ENCODE data around the gene PHKG1.
"Not testable (repeated sequence)": the region's sequence is repeated elsewhere in the genome, so short reads cannot be mapped to it uniquely, and the experiment has no call there.

Gene PHKG1

DNA sequence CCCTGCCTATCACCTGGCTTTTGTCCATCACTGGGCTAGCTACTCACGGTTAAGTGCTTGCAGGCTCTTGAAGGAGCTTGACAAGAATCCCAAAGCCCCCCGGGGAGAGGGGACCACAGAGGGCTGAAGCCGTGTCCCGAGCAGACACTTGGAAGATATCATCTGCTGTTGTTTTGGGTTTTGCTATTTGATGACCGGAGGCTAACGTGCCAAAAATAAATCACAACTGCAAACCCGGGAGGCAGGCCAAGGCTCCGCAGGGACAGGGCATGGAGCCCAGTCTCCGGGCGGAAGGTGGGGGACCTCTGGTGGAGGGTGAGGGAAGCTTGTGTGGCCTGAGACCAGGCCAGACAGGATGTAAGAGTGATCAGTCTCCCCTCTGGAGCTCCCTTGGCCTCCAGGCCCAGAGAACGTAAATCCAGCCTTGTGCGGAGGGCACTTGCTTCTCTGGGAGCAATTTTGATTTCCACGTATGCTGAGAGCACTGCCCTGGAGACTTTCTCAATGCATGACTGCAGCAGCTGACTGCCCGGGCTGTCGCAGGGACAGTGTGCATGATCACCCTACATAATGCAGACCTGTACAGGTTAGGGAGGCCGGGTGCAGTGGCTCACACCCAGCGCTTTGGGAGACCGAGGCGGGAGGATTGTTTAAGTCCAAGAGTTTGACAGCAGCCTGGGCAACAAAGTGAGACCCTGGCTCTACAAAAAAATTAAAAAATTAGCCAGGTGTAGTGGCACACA, at the start of gene PHKG1:
Gene PHKG1, minus strand, starts transcription at position 164 of the 743 bp plus-strand sequence. CDS start 4,011 bp downstream, outside the sequence.
- H3K27ac Mint-ChIP-seq, result no peak within 1 kb of the TSS
- no peak within 1 kb of the TSS for H3K4me3 Mint-ChIP-seq

DNA sequence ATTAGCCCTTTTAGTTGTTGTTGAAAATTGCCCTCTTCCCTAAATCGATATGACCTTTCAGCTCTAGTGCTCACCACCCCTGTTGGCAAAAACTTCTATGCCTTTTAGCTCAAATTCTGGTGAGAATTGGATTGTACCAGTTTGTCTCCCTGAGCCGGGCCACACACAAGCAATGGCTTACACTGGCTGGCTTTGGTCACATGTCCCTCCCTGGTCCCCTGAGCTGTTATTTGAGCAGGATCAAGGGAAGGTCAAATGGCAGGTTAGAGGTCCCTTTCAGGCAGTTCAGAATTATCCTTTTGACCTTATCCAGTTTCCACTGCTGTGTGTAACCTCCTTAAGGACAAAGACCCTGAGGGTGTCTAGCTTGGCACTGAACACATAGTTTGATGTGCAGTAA, 38.3 kb upstream of the PHKG1 start:
- H3K4me1 Mint-ChIP-seq; H3K4me3 Mint-ChIP-seq; H3K36me3 Mint-ChIP-seq (ENCODE audit: low read depth); ATAC-seq; DNase-seq; H3K9me3 Mint-ChIP-seq; H3K27ac Mint-ChIP-seq; H3K27me3 Mint-ChIP-seq: not testable (repeated sequence)

More for the DNA sequence above, at the start of gene PHKG1:
- ATAC-seq, result no peak
- no peaks in the 10 kb centered on the region for H3K27me3 Mint-ChIP-seq
- H3K4me1 Mint-ChIP-seq, result no peaks in the 10 kb centered on the region
- H3K9me3 Mint-ChIP-seq, result no peaks in the 10 kb centered on the region
- peaks cover 5% of the 10 kb centered on the region for H3K36me3 Mint-ChIP-seq (ENCODE audit: low read depth)
- no peak for DNase-seq

DNA sequence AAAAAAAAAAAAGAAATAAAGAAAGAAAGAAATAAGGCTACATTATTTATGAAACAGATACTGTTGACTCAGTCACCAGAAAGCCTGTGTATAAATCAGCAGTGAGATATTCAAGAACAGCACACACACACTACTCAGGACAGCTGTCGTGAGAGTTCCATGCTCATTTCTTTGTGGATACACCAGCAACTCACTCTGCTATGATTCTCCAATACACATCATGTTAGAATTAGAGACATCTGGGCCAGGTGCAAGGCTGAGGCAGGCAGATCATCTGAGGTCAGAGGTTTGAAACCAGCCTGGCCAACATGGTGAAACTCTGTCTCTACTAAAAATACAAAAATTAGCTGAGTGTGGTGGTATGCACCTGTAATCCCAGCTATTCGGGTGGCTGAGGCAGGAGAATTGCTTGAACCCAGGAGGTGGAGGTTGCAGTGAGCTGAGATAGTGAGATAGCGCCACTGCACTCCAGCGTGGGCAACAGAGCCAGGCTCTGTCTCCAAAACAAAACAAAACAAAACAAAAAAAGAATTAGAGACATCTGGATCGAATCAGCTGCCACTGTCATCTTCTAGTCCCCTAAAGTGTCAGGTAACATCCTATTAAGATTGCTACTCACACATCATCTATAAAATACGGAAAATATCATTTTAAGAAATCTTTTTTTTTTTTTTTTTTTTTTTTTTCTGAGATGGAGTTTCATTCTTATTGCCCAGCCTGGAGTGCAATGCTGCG, 34.7 kb upstream of the PHKG1 start:
- Mint-ChIP-seq H3K27ac (no peak overlapping the region), H3K36me3 (ENCODE audit: low read depth) (no peaks in the 10 kb centered on the region), H3K9me3 (no peaks in the 10 kb centered on the region), H3K4me1 (no peaks in the 10 kb centered on the region), H3K27me3 (no peaks in the 10 kb centered on the region), H3K4me3 (no peak overlapping the region)
- no peak for ATAC-seq
- DNase-seq, result no peak

DNA sequence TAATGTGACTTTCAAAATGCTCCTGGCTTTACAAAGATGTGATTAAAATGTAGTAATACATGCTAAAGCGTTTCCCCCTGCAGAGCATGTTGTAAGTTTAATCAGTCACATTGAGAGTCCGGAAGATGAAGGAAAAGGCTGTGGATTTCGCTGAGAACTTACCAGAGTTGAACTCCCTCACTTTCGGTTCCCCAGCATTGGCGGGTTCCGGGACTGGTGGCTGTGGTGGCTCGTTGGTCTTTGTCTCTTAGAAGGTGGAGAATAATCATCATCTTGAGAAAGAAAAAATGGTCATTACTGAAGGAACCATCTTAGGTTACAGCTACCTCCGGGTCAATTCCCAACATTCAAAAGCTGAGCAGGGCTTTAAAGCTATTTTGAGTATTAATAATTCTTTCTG, 33.1 kb upstream of the PHKG1 start:
- DNase-seq (no peak), ATAC-seq (no peak)
- no peaks in the 10 kb centered on the region for H3K4me1 Mint-ChIP-seq
- H3K27me3 Mint-ChIP-seq, result no peaks in the 10 kb centered on the region
- no peaks in the 10 kb centered on the region for H3K36me3 Mint-ChIP-seq (ENCODE audit: low read depth)
- no peaks in the 10 kb centered on the region for H3K9me3 Mint-ChIP-seq
- H3K4me3 Mint-ChIP-seq, result no peak overlapping the region
- no peak overlapping the region for H3K27ac Mint-ChIP-seq

DNA sequence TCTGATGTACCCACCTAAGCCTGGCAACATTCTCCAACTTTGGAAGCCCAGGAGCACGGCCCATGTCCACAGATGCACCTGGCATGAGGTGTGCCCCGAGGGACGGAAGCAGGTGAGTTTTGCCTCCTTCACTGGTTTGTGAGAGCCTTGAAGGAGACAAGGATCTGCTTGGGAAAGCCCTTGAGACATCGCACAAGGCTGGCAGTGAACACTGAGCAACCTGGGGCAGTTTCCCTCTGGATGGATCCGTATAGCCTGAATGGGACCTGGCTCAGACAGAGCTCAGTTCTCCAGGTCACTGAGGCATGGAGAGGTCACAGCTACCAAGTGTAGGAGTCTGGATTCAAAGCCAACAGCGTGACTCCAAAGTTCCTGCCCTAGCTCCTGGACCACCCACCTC, 32.2 kb upstream of the PHKG1 start:
- Mint-ChIP-seq H3K36me3 (ENCODE audit: low read depth) (no peaks in the 10 kb centered on the region), H3K9me3 (no peaks in the 10 kb centered on the region), H3K27ac (no peak overlapping the region), H3K27me3 (no peaks in the 10 kb centered on the region), H3K4me1 (no peaks in the 10 kb centered on the region), H3K4me3 (no peak overlapping the region)
- ATAC-seq (no peak), DNase-seq (no peak)

DNA sequence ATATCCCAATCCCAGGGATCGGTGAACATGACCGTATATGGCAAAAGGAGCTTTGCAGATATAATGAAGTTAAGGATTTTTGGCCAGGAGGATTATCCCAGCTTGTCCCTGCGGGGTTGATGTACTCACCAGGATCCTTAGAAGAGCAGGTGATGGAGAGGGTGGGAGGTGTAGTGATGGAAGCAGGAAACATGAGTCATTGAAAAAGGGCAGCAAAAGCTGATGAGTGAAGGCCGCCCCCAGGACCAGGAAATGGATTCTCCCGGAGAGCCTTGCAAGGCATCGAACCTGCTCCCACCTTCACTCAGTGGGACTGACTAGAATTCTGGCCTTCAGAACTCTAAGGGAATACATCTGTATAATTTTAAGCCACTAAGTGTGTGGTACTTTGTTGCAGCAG, 28.7 kb upstream of the PHKG1 start:
- ATAC-seq, result no peak
- Mint-ChIP-seq H3K27ac (no peak overlapping the region), H3K36me3 (ENCODE audit: low read depth) (no peaks in the 10 kb centered on the region), H3K4me1 (no peaks in the 10 kb centered on the region), H3K27me3 (peaks cover 12% of the 10 kb centered on the region), H3K9me3 (no peaks in the 10 kb centered on the region), H3K4me3 (no peak overlapping the region)
- no peak for DNase-seq

DNA sequence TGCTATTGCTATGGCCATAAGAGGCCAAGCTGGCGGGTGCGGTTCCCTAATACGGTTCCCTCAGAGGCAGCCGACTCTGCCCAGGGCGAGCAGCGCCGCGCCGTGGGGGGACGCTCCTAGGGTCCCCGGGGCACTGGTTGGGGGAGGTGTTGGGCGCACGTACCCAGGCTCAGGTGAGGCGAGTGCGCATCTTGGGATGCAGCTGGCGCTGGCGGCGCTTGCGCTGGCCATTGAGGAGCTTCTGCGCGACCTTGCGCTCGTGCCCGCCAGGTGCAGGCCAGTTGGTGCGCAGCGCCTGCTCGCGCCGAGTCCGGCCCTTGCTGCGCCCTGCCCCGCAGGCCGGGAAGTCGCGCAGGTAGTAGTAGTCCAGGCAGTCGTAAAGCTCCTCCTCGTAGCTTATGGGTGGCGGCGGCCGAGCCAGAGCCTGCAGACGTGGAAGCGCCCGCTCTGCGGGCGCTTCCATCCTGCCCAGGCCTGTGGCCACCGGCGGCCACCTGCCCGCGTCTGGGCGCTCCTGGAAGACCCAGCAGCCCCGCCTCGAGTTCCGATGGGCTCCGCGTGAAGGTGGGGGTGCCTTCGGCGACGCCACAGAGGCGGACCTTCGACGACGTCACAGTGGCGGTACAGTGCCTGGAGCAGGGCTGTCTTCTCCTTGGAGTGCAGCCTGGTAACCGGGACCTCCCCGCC, 23.2 kb upstream of the PHKG1 start, which contains the start of gene NUPR2:
Gene NUPR2, minus strand, starts transcription at position 566 of the 687 bp plus-strand sequence. Its CDS starts 103 bp downstream, at position 463.
- DNase-seq (no peak), ATAC-seq (no peak)
- H3K9me3 Mint-ChIP-seq, result no peaks in the 10 kb centered on the region
- no peaks in the 10 kb centered on the region for H3K36me3 Mint-ChIP-seq (ENCODE audit: low read depth)
- no peaks in the 10 kb centered on the region for H3K4me1 Mint-ChIP-seq
- H3K27me3 Mint-ChIP-seq, result peaks cover 14% of the 10 kb centered on the region
- H3K27ac Mint-ChIP-seq, result no peak within 1 kb of the TSS
- no peak within 1 kb of the TSS for H3K4me3 Mint-ChIP-seq

DNA sequence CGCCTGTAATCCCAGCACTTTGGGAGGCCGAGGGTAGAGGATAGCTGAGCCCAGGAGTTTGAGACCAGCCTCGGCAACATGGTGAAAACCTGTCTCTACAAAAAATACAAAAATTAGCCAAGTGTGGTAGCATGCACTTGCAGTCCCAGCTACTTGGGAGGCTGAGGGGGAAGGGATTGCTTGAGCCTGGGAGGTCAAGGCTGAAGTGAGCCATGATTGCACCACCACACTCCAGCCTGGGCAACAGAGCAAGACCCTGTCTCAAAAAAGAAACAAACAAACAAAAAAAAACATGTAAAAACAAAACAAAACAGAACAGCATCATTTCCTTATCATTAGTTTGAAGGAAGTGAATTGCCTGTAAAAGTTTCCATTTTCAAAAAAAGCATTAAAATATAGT, 19.5 kb upstream of the PHKG1 start:
- not testable (repeated sequence) for H3K4me1 Mint-ChIP-seq; DNase-seq; ATAC-seq; H3K4me3 Mint-ChIP-seq; H3K36me3 Mint-ChIP-seq (ENCODE audit: low read depth); H3K27me3 Mint-ChIP-seq; H3K27ac Mint-ChIP-seq
- H3K9me3 Mint-ChIP-seq, result peaks cover 13% of the 10 kb centered on the region

DNA sequence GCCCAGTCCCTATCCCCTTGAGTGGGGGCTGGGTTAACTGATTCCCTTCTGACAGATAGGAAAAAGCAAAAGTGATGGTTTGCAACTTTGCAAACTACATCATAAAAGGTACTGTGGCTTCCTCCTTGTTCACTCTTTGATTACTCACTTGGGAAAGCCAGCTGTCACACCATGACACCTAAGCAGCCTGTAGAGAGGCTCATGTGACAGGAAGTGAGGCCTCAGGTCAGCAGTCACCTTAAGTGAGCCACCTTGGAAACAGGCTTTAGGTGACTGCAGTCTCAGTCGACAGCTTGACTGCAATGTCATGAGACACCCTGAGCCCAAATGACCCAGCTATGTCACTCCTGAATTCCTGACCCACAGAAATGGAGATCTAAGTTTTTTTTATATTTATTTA, 17.9 kb upstream of the PHKG1 start:
- H3K27me3 Mint-ChIP-seq, result peaks cover 1% of the 10 kb centered on the region
- no peak overlapping the region for H3K27ac Mint-ChIP-seq
- peaks cover 20% of the 10 kb centered on the region for H3K36me3 Mint-ChIP-seq (ENCODE audit: low read depth)
- ATAC-seq (no peak), DNase-seq (no peak)
- no peak overlapping the region for H3K4me3 Mint-ChIP-seq
- H3K9me3 Mint-ChIP-seq, result peaks cover 21% of the 10 kb centered on the region
- peaks cover 19% of the 10 kb centered on the region for H3K4me1 Mint-ChIP-seq

DNA sequence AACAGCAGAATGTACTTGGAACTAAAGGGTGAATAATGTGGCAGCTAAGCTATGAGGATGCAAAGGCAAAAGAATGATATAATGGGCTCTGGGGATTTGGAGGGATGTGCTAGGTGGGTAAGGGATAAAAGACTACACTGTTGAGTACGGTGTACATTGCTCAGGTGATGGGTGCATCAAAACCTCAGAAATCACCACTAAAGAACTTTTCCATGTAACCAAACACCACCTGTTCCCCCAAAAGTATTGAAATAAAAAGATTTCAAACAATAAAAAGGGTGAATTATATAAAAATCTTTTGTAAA, 15.2 kb upstream of the PHKG1 start:
- ATAC-seq (no peak), DNase-seq (no peak)
- Mint-ChIP-seq H3K27ac (peak overlapping the region; percentile 97), H3K4me3 (peak overlapping the region; percentile 59), H3K36me3 (ENCODE audit: low read depth) (peaks cover 41% of the 10 kb centered on the region), H3K9me3 (peaks cover 21% of the 10 kb centered on the region), H3K4me1 (peaks cover 36% of the 10 kb centered on the region), H3K27me3 (peaks cover 1% of the 10 kb centered on the region)

DNA sequence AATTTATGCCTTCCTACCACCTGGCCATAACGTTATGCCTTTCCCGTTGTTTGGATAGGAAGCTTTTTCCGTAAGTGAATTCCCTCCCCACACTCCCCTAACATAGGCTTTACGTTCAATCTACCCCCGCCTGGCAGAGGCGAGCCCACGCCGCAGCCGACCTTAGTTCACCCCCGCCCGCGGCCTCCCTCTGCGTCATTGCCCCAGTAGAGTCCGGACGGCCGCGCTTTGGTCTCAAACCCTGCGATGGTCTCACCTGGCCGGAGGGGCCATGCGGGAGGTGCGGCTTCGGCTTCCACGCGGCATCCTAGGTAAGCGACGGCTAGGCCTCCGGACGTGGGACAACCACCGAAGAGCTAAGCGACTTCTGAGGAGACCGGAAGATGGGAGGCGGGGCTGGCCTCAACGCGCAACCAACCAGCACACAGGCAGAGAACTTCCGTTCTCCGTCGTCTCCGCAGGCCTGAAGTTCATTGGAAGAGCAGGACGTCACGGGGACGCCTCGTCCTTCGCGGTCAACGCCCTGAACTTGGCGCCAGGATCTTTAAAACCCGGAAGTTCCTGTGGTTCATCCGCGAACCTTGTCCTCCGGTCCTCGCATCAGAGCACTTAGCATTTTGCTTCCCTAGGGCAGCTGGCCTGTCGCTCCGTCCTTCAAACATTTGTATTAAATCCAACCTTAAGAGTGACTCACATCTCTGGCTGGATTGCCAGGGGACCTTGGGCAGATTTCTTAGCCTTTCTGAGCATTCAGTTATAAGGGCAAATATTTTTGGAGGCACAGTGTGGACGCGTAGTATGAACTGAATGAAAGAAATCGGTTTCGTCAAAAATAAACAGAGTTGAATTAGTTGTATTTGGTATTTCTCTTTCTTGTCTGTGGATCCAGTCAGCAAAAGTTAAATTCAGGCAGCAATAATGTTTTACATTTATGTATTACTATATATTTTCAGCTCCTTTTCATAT, 13.6 kb upstream of the PHKG1 start, which contains the start of gene CHCHD2:
Gene CHCHD2, minus strand, starts transcription at position 369 of the 966 bp plus-strand sequence. Its CDS starts 63 bp downstream, at position 306.
- peak; percentile 89 for DNase-seq
- Mint-ChIP-seq H3K27me3 (peaks cover 1% of the 10 kb centered on the region), H3K4me3 (peak within 1 kb of the TSS; percentile 97), H3K36me3 (ENCODE audit: low read depth) (peaks cover 53% of the 10 kb centered on the region), H3K9me3 (peaks cover 21% of the 10 kb centered on the region), H3K27ac (peak within 1 kb of the TSS; percentile 97), H3K4me1 (peaks cover 39% of the 10 kb centered on the region)
- peak; percentile 98 for ATAC-seq

DNA sequence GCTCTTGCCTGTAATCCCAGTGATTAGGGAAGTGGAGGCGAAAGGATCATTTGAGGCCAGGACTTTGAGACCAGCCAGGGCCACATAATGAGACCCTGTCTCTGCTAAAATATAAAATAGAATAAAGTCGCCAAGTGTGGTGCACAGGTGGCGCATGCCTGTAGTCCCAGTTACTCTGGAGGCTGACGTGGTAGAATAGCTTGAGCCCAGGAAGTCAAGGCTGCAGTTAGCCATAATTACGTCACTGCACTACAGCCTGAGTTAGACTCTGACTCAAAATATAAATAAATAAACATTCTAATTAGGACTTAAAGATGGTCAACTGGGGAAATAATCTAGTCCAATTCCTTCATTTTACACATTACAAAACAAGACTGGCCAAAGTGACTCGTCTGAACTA, 12.8 kb upstream of the PHKG1 start:
- peak overlapping the region; percentile 97 for H3K27ac Mint-ChIP-seq
- peaks cover 21% of the 10 kb centered on the region for H3K9me3 Mint-ChIP-seq
- ATAC-seq (no peak), DNase-seq (peak; percentile 16)
- H3K4me1 Mint-ChIP-seq, result peaks cover 39% of the 10 kb centered on the region
- peaks cover 62% of the 10 kb centered on the region for H3K36me3 Mint-ChIP-seq (ENCODE audit: low read depth)
- peak overlapping the region; percentile 97 for H3K4me3 Mint-ChIP-seq
- peaks cover 1% of the 10 kb centered on the region for H3K27me3 Mint-ChIP-seq

DNA sequence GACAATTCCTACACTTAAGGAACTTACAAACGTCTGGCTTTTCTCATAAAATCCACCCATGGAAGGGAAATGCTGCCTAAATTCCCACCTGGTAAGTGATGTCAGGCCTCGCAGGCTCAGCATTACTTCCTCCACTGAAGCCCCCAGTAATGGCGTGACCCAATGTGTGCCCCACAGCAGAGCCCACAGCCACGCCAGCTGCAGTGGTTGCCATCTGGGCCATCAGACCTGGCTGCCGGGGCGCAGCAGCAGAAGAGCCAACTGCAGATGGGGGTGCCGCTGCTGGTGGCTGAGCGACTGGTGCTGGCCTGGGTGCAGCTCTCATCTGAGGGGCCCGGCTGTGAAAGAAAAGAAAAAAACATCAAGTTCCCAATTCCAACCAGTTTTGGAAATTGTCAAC, 11.4 kb upstream of the PHKG1 start:
- Mint-ChIP-seq H3K36me3 (ENCODE audit: low read depth) (peaks cover 72% of the 10 kb centered on the region), H3K4me1 (peaks cover 38% of the 10 kb centered on the region), H3K27ac (peak overlapping the region; percentile 61), H3K9me3 (peaks cover 21% of the 10 kb centered on the region), H3K4me3 (peak overlapping the region; percentile 97)
- H3K27me3 Mint-ChIP-seq, DNase-seq, ATAC-seq: not testable (repeated sequence)

DNA sequence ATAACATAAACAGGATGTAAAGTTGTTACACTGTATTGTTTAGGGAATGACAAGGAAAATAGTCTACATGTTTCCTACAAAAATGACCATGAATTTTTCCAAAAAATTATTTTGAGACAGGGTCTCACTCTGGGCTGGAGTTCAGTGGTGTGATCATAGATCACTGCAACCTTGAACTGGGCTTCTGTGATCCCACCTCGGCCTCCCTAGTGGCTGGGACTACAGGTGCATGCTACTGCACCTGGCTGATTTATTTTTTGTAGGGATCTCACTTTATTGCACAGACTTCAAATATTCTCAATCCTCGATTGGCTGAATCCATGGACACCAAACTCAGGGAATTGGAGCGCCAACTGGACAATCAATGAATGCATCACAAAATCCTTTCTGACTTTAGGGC, 6.9 kb upstream of the PHKG1 start:
- H3K27ac Mint-ChIP-seq, result no peak overlapping the region
- DNase-seq, result no peak
- no peak for ATAC-seq
- H3K36me3 Mint-ChIP-seq (ENCODE audit: low read depth), result peaks cover 49% of the 10 kb centered on the region
- no peak overlapping the region for H3K4me3 Mint-ChIP-seq
- no peaks in the 10 kb centered on the region for H3K9me3 Mint-ChIP-seq
- H3K4me1 Mint-ChIP-seq, result peaks cover 12% of the 10 kb centered on the region
- no peaks in the 10 kb centered on the region for H3K27me3 Mint-ChIP-seq

Data from activated naive CD8-positive, alpha-beta T cell treated with anti-CD3 and anti-CD28 coated beads, Interleukin-2, amount 50 U/mL, for 24 hours (primary cell).